Uterus (tissue), 2 donors: ENCODE data around the gene RAB21.

ENCODE experiments used
- CTCF ChIP-seq, 4 experiments: fragments of 200-600 bp in 2 of 4; fragments of 450-650 bp in 2 of 4; sonication (generic) in 2 of 4; IDR thresholded peaks; one replicate each; pipeline ENCODE4 v1.5.1; 2016 to 2019; ENCODE audit warnings: antibody characterized with exemption in 4 of 4, mild to moderate bottlenecking in 2 of 4, moderate library complexity in 1 of 4
- POLR2A ChIP-seq, 2 donors: fragments of 450-650 bp; IDR thresholded peaks; one replicate each; pipeline ENCODE4 v1.6.1; 2016; ENCODE audit warnings: antibody characterized with exemption in 2 of 2, mild to moderate bottlenecking in 1 of 2, moderate library complexity in 1 of 2

- TF ChIP-seq CTCF (IDR thresholded peaks at IDR 0.05) = no peak
- no peak for TF ChIP-seq POLR2A (IDR thresholded peaks at IDR 0.05)
These were observed 5.0 kb upstream of the RAB21 start for GRCh38 chr12:71749666-71750065.
